AG09309 (cell line): ENCODE data around the gene AUTS2.
A peak's percentile ranks its signal among the peaks of the same experiment; 100 is the strongest.

ENCODE experiments used
- DNase-seq: peaks from one replicate; pipeline ENCODE4 v3.0.0-alpha.2; 2010; ENCODE audit warnings: low read depth
- H3K4me3 ChIP-seq: 2 replicates; pipeline ENCODE4 v1.5.1; 2011; ENCODE audit warnings: mild to moderate bottlenecking, low read depth, low read length, moderate library complexity; ENCODE audit not compliant: control insufficient read depth
- TF ChIP-seq, protein P1 (sequence below): IDR thresholded peaks from 2 replicates; pipeline ENCODE4 v1.5.1; 2011; ENCODE audit warnings: mild to moderate bottlenecking, low read depth, low read length, inconsistent platforms; ENCODE audit not compliant: insufficient read depth, control insufficient read depth; ENCODE audit errors: missing control alignments

AUTS2 gene

DNA sequence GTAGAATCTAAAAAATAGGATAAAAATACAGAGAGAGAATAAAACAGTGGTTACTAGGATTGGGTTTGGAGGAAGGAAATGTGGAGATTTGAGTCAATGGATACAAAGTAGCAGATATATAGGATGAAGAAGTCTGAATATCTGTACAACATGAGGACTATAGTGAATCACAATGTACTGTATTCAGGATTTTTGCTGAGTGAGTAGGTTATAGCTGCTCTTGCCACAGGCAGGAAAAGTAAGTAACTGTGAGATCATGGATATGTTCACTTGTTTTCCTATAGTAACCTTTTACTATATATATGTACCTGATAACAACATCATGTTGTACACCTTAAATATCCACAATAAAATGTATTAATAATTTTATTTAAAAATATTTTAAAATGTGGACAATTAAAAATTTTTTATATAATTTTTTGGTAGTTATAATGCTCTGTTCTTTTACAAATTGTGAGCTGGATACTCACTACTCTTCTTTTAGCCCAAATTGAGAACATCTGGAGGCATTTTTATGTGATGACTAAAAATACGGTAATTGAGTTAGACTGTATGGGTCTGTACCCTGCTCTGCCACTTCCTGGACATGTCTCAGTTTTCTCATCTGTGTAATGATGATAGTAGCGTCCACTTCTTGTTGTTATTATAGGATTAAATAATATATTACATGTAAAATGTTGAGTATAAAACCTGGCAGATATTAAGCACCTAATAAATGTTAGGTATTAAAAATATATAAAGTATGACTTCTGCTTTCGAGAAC is 439.1 kb downstream of the AUTS2 start:
- TF ChIP-seq, protein P1, sequence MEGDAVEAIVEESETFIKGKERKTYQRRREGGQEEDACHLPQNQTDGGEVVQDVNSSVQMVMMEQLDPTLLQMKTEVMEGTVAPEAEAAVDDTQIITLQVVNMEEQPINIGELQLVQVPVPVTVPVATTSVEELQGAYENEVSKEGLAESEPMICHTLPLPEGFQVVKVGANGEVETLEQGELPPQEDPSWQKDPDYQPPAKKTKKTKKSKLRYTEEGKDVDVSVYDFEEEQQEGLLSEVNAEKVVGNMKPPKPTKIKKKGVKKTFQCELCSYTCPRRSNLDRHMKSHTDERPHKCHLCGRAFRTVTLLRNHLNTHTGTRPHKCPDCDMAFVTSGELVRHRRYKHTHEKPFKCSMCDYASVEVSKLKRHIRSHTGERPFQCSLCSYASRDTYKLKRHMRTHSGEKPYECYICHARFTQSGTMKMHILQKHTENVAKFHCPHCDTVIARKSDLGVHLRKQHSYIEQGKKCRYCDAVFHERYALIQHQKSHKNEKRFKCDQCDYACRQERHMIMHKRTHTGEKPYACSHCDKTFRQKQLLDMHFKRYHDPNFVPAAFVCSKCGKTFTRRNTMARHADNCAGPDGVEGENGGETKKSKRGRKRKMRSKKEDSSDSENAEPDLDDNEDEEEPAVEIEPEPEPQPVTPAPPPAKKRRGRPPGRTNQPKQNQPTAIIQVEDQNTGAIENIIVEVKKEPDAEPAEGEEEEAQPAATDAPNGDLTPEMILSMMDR: no peak
- no peak overlapping the region for H3K4me3 ChIP-seq
- DNase-seq: peak; percentile 25

DNA sequence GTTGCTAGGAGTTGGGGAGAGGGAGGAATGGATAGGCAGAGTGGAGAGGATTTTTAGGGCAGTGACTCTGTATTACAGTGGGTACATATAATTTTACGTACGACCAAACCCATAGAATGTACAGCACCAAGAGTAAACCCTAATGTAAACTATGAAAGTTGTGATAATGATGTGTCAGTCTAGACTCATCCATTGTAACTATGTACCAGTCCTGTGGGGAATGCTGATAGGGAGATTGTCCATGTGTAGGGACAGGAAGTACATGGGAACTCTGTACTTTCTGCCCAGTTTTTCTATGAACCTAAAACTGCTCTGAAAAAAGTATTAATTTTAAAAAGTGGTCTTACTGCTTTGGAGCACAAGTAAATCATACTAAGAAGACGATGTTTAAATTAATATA is 441.8 kb downstream of the AUTS2 start:
- TF ChIP-seq, protein P1: no peak
- no peak for DNase-seq
- no peak overlapping the region for H3K4me3 ChIP-seq

DNA sequence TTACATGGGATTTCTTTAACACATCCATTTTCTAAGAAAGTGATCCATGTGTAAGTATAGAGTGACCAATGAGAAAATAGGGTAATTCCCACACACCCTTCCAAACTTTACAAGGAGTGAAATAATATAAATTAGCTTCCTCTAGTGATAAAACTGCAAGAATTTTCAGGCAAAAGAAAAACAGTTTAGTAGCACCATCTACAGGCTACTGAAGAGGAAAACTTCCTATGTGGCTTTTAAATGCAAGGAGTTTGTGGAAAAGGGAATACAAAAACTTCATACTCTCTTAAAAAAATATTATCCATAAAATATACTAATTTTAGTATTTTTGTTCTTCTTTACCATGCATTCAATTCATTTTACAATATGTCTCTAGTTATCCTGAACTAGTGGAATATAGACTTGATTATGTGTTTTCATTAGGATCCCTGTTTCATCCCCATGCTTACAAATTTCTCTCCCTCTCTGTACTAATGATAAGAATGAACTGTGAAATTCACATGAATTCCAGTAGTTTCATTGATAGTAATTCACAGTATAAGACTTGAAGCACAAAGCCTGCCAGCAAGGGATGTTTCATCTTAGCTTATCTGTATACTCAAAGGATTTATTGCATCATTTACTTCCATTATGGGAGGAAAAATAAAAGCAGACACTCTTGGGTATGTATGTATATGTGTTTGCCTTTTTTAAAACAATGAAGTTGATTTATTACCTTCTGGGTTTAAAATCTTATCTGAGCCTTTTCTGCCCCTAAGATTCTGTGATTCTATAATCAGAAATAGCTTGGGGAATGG is 442.9 kb downstream of the AUTS2 start:
- no peak overlapping the region for H3K4me3 ChIP-seq
- DNase-seq: no peak
- TF ChIP-seq, protein P1: peak; percentile 25

DNA sequence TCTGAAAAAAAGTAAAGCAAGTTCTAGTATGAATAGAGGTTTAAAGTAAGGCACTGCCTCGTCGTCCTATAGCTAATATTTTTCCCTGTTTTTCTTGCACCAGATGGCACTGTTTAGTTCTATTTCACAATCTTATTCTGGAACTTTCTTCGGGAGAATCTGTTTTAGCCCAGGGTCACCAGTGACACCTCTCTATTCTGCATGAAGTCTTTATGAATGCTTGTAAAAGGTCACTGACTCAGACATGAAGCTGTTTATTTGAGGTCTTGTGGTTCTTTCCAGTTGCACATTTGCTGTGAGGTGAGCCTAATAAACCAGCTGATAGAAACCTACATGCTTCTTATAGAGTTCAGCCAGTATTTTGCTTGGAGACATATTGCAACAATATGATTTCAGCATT is 444.3 kb downstream of the AUTS2 start:
- TF ChIP-seq, protein P1: peak; percentile 19
- H3K4me3 ChIP-seq: no peak overlapping the region
- DNase-seq: peak; percentile 43

DNA sequence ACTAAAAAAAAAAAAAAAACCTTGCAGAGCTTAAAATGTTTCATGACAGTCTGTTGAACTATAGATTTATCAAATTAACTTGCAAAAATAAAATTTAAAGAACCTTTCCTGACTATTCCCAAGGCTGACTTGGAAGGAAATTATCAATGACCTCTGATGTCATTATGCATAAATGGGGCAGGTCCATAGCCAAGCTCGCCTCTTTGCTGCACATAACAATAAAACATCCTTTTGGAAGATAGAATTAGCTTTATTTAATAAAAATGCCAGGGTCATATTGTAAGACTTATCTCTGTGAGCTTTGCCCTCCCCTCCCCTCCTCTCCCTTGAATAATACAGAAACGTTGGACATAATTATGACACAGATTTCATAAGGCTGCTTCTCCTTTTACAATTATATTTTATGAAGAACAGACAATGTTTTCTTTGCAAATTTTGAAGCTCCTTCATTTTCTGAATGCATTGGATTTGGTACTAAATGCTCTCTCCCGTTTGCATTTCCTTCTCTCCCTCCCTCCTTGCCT is 444.8 kb downstream of the AUTS2 start:
- no peak for DNase-seq
- no peak overlapping the region for H3K4me3 ChIP-seq
- TF ChIP-seq, protein P1: no peak

DNA sequence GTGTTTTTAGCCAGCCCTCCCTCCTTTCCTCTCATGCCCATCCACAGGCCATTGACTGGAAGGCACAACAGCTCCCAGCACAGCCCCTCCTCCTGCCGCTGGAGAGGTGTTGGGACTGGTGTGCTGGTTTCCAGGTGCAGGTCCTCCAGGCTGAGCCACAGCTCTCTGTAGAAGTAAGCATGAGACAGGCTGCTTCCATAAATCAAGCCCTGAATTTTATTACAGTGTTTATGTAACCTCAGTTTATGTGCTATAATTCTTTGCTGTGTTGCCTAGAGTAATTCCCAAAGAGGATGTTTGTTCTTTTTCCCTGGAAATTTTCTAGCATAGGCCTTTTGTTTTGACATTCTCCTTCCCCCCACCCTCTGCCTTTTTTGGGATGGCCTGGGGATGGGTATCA is 445.8 kb downstream of the AUTS2 start:
- DNase-seq: no peak
- TF ChIP-seq, protein P1: no peak

More for the DNA sequence above, 445.8 kb downstream of the AUTS2 start:
- no peak overlapping the region for H3K4me3 ChIP-seq
